H1 (cell line): ENCODE results near the gene RAB35. TPM values are rescaled to one million over a fixed set of nuclear protein-coding genes. Genes with fewer than 3 reads are reported as not detected.

Source experiments
- CREB1 ChIP-seq: IDR thresholded peaks from 2 replicates; pipeline ENCODE4 v1.6.1; 2012; ENCODE audit warnings: inconsistent platforms
- GTF2F1 ChIP-seq: IDR thresholded peaks from 2 replicates; pipeline ENCODE4 v1.6.1; 2012; ENCODE audit warnings: low read depth, low read length, improper control_type of control experiment, borderline replicate concordance
- POLR2A ChIP-seq, 2 experiments: IDR thresholded peaks; 1 replicate in 1 of 2; 2 replicates in 1 of 2; pipeline ENCODE4 v1.6.1; 2011; ENCODE audit warnings: low read depth in 2 of 2, low read length in 2 of 2, mild to moderate bottlenecking in 2 of 2; ENCODE audit errors: control extremely low read depth in 1 of 2
- TAF1 ChIP-seq: IDR thresholded peaks from 2 replicates; pipeline ENCODE4 v1.6.1; 2011; ENCODE audit warnings: mild to moderate bottlenecking, low read depth, low read length
- polyA plus RNA-seq, 7 experiments: library from polyadenylated mRNA; depleted of rRNA in 3 of 7; stranded (reverse) in 5 of 7; unstranded in 2 of 7; fragments of >200 nt in 5 of 7; fragments of 200-250 nt in 2 of 7; gene quantifications; 1 replicate in 5 of 7; 2 replicates in 1 of 7; 4 replicates in 1 of 7; pipeline versions ENCODE4 v1.2.1 to v1.2.3, GENCODE V29; 2011 to 2013; ENCODE audit warnings: missing spikeins in 2 of 7, mixed read lengths in 2 of 7
- total RNA-seq: library from RNA; stranded (reverse); fragmentation: NEBNext Ultra II Directional; extraction: Animal tissue kit (Norgen Biotek cat#: 25700); gene quantifications from 2 replicates; pipeline ENCODE4 v1.2.1, GENCODE V29; 2021
- TF ChIP-seq, protein P1 (sequence below): IDR thresholded peaks from 2 replicates; pipeline ENCODE4 v1.6.1; 2012; ENCODE audit warnings: low read length, inconsistent platforms

RAB35 gene
- total and polyA plus RNA-seq, 2 of the 8 experiments (the other 6 are each of a cell fraction or from before 2014, with no cell fraction given): 33.4 to 39.0 TPM

DNA sequence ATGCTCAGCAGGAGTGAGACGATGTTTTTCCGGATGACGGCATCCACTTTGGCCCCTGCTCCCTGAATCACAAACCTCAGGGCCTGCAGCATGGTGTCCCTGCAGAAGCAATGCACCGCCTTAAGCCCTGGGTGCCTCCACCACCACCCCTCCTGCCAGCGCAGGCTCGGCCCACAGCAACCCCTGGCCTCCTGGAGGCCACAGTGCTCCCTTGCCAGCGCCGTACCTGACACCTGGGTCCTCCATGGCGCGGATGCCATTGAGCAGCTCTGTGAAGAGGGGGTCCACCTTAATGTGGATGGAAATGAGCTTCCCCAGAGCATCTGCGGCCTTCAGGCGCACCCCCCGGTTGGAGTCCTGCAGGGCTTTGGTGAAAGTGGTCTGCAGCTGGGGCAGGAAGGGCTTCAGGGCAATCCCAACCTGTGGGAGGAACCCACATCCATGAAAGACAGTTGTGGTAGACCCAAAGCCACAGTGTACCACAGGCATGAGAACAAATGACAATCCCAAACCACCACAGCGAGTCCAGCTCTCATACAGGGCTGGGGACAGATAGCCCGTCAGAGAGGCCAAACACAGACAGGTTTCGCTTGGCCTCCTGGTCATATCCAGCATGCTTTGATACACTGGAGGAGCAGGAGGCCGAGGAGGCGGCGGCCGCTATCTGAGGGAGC, 17.9 kb upstream of the RAB35 start (continued):
- TF ChIP-seq CREB1 (no peak), TAF1 (no peak), POLR2A (IDR thresholded peaks at IDR 0.05; ENCODE audit: control extremely low read depth in 1 of 2, low read depth in 2 of 2, low read length in 2 of 2) (no peak), GTF2F1 (no peak)
- TF ChIP-seq, protein P1, sequence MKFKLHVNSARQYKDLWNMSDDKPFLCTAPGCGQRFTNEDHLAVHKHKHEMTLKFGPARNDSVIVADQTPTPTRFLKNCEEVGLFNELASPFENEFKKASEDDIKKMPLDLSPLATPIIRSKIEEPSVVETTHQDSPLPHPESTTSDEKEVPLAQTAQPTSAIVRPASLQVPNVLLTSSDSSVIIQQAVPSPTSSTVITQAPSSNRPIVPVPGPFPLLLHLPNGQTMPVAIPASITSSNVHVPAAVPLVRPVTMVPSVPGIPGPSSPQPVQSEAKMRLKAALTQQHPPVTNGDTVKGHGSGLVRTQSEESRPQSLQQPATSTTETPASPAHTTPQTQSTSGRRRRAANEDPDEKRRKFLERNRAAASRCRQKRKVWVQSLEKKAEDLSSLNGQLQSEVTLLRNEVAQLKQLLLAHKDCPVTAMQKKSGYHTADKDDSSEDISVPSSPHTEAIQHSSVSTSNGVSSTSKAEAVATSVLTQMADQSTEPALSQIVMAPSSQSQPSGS: no peak
